GM12878 (cell line): ENCODE measurements around the gene INHA. TPM values are rescaled to one million over a fixed set of nuclear protein-coding genes. Genes with fewer than 3 reads are reported as not detected.

Experiments
- ATAC-seq: fragments of 200-7000 bp; cut with Tn5 transposase; 3 replicates; pipeline ENCODE4 v1.9.1; 2020; ENCODE audit warnings: mild to moderate bottlenecking, moderate library complexity
- BruUV-seq: library from RNA; stranded (reverse); fragments of 400-500 nt; replicated peaks from 2 replicates; lab custom pipeline; 2021; lab: Mats Ljungman, UMichigan
- CTCF ChIA-PET: fragments of 300-600 bp; sonication (Branson Sonifier 250); formaldehyde crosslinking; extraction: SDS; loops from one replicate; lab custom pipeline; 2021; ENCODE audit warnings: inconsistent platforms; lab: Yijun Ruan, JAX
- POLR2A ChIA-PET: fragments of 350-600 bp; formaldehyde crosslinking; extraction: SDS; loops from one replicate; lab custom pipeline; 2021; ENCODE audit warnings: inconsistent platforms; lab: Charles Lee
- RAD21 ChIA-PET: fragments of 300-600 bp; sonication (Branson Sonifier 250); formaldehyde crosslinking; loops from one replicate; lab custom pipeline; 2023; ENCODE audit warnings: antibody characterized with exemption; ENCODE audit not compliant: unreplicated experiment; lab: Charles Lee
- SMC1A ChIA-PET: fragments of 300-600 bp; sonication (Branson Sonifier 250); formaldehyde crosslinking; loops from one replicate; lab custom pipeline; 2023; ENCODE audit not compliant: unreplicated experiment, uncharacterized antibody; lab: Charles Lee
- DNase-seq: peaks from one replicate; pipeline ENCODE4 v3.0.0-alpha.2; 2011; ENCODE audit warnings: low read depth, low spot score
- FAIRE-seq: peaks from 3 replicates; lab custom pipeline; 2011; peaks lifted over from hg19 to GRCh38; lab: Jason Lieb, UNC
- H2AFZ ChIP-seq: 2 replicates; pipeline ENCODE4 v1.6.0; 2011; ENCODE audit warnings: low read depth, low read length, control low read depth; ENCODE audit not compliant: control insufficient read depth
- H3K27ac ChIP-seq: 2 replicates; pipeline ENCODE4 v1.5.1; 2011; ENCODE audit warnings: control low read depth; ENCODE audit not compliant: control insufficient read depth, insufficient read depth
- H3K27me3 ChIP-seq, 2 experiments: replicated peaks in 1 of 2; 2 replicates each; pipeline versions ENCODE4 v1.6.0 to v1.6.1; 2011; ENCODE audit warnings: low read length in 1 of 2; ENCODE audit not compliant: control insufficient read depth in 2 of 2, insufficient read depth in 2 of 2
- H3K36me3 ChIP-seq, 2 experiments: 2 replicates each; pipeline ENCODE4 v1.5.1; 2011; ENCODE audit warnings: low read length in 1 of 2; ENCODE audit not compliant: control insufficient read depth in 2 of 2, insufficient read depth in 2 of 2
- H3K4me1 ChIP-seq: 2 replicates; pipeline ENCODE4 v1.6.1; 2011; ENCODE audit warnings: mild to moderate bottlenecking, low read length, moderate library complexity, mixed read lengths; ENCODE audit not compliant: control insufficient read depth, insufficient read depth
- H3K4me2 ChIP-seq: 2 replicates; pipeline ENCODE4 v1.6.0; 2011; ENCODE audit warnings: control low read depth; ENCODE audit not compliant: control insufficient read depth, insufficient read depth
- H3K4me3 ChIP-seq: fragments of 200-600 bp; sonication (generic); 2 replicates; pipeline ENCODE4 v1.5.1; 2016
- H3K79me2 ChIP-seq: 2 replicates; pipeline ENCODE4 v1.6.0; 2011; ENCODE audit warnings: low read length; ENCODE audit not compliant: control insufficient read depth, insufficient read depth
- H3K9ac ChIP-seq: 2 replicates; pipeline ENCODE4 v1.8.0; 2011; ENCODE audit warnings: low read length, control low read depth, mixed read lengths; ENCODE audit not compliant: control insufficient read depth, insufficient read depth
- H3K9me3 ChIP-seq: replicated peaks from 3 replicates; pipeline ENCODE4 v1.5.1; 2011; ENCODE audit warnings: mild to moderate bottlenecking, low read length; ENCODE audit not compliant: control insufficient read depth, insufficient read depth
- H4K20me1 ChIP-seq: 2 replicates; pipeline ENCODE4 v1.6.0; 2011; ENCODE audit not compliant: control insufficient read depth, insufficient read depth
- BHLHE40 ChIP-seq, 2 experiments: fragments of 450-650 bp in 1 of 2; IDR thresholded peaks; 2 replicates each; pipeline ENCODE4 v1.6.1; 2011 to 2017; ENCODE audit warnings: low read depth in 2 of 2, borderline replicate concordance in 1 of 2, improper control_type of control experiment in 1 of 2, low read length in 1 of 2, mild to moderate bottlenecking in 1 of 2
- CBX5 ChIP-seq: sonication (generic); IDR thresholded peaks from 2 replicates; pipeline ENCODE4 v1.6.1; 2016; ENCODE audit warnings: low read depth, moderate library complexity, mild to moderate bottlenecking, inconsistent platforms
- CEBPB ChIP-seq, 2 experiments: fragments of 150-350 bp in 1 of 2; IDR thresholded peaks; 2 replicates each; pipeline ENCODE4 v1.6.1; 2012 to 2014; ENCODE audit warnings: low read depth in 2 of 2, low read length in 2 of 2, borderline replicate concordance in 1 of 2, inconsistent platforms in 1 of 2
- CHD2 ChIP-seq: IDR thresholded peaks from 2 replicates; pipeline ENCODE4 v1.6.1; 2011; ENCODE audit warnings: low read depth, low read length, improper control_type of control experiment, borderline replicate concordance
- CREM ChIP-seq: IDR thresholded peaks from 2 replicates; pipeline ENCODE4 v1.6.1; 2014; ENCODE audit warnings: antibody characterized with exemption, low read depth
- EGR1 ChIP-seq, 2 experiments: IDR thresholded peaks; 1 replicate in 1 of 2; 2 replicates in 1 of 2; pipeline ENCODE4 v1.6.1; 2011 to 2012; ENCODE audit warnings: low read depth in 2 of 2, low read length in 2 of 2, borderline replicate concordance in 1 of 2, mild to moderate bottlenecking in 1 of 2, moderate library complexity in 1 of 2
- ELK1 ChIP-seq: IDR thresholded peaks from 2 replicates; pipeline ENCODE4 v1.6.1; 2012; ENCODE audit warnings: low read depth, low read length, improper control_type of control experiment
- ESRRA ChIP-seq: IDR thresholded peaks from 2 replicates; pipeline ENCODE4 v1.6.1; 2012; ENCODE audit warnings: mild to moderate bottlenecking, low read length, improper control_type of control experiment
- HDGF ChIP-seq: fragments of 450-650 bp; IDR thresholded peaks from 2 replicates; pipeline ENCODE4 v1.6.1; 2016; ENCODE audit warnings: antibody characterized with exemption
- JUNB ChIP-seq: IDR thresholded peaks from 2 replicates; pipeline ENCODE4 v1.6.1; 2016; ENCODE audit warnings: antibody characterized with exemption, mild to moderate bottlenecking
- RCOR1 ChIP-seq: conservative IDR thresholded peaks from 2 replicates; pipeline ENCODE4 v1.6.1; 2012; ENCODE audit warnings: low read depth, low read length, improper control_type of control experiment
- SREBF2 ChIP-seq: IDR thresholded peaks from 2 replicates; pipeline ENCODE4 v1.6.1; 2012; ENCODE audit warnings: mild to moderate bottlenecking, low read length
- TBL1XR1 ChIP-seq: IDR thresholded peaks from 2 replicates; pipeline ENCODE4 v1.6.1; 2012; ENCODE audit warnings: low read depth, low read length, improper control_type of control experiment
- YBX1 ChIP-seq: fragments of 450-650 bp; IDR thresholded peaks from 2 replicates; pipeline ENCODE4 v1.6.1; 2016; ENCODE audit warnings: antibody characterized with exemption
- ZBTB11 ChIP-seq: fragments of 450-650 bp; formaldehyde crosslinking; IDR thresholded peaks from 2 replicates; pipeline ENCODE4 v1.5.0; 2022; ENCODE audit warnings: mild to moderate bottlenecking, missing genetic modification characterization
- ZBTB33 ChIP-seq: fragments of 450-650 bp; IDR thresholded peaks from 2 replicates; pipeline ENCODE4 v1.6.1; 2017; ENCODE audit warnings: mild to moderate bottlenecking
- ZNF217 ChIP-seq: fragments of 450-650 bp; IDR thresholded peaks from 2 replicates; pipeline ENCODE4 v1.6.1; 2017; ENCODE audit warnings: antibody characterized with exemption, mild to moderate bottlenecking
- WGBS: methylation state at CpG from one replicate; pipeline ENCODE4 v1.1.6; 2016; ENCODE audit warnings: low lambda C conversion rate; ENCODE audit not compliant: insufficient replicate concordance, insufficient coverage; ENCODE audit errors: missing lambda C conversion rate; 5-methylcytosine and 5-hydroxymethylcytosine counted together
- in situ Hi-C: fragments of 300-500 bp; cut with MboI; formaldehyde crosslinking; loops from 9 replicates; pipeline ENCODE4 v1.14.3; 2018; ENCODE audit warnings: mixed read lengths
- intact Hi-C: fragments of 100-400 bp; cut with micrococcal nuclease; formaldehyde crosslinking; loops from one replicate; pipeline ENCODE4 v1.14.2; 2022; ENCODE audit not compliant: unreplicated experiment
- polyA plus RNA-seq, 11 experiments: library from polyadenylated mRNA; depleted of rRNA in 4 of 11; unstranded in 6 of 11; stranded (reverse) in 5 of 11; fragments of >200 nt; fragmentation: Nextera tagmentation in 4 of 11; fragmentation: Illumina TruSeq in 1 of 11; extraction: Ambion mirVana in 4 of 11; extraction: Trizol in 1 of 11; gene quantifications; 1 replicate in 1 of 11; 2 replicates in 10 of 11; pipeline versions ENCODE4 v1.2.1 to v1.2.3, GENCODE V29; 2011 to 2016; ENCODE audit warnings: inconsistent platforms in 2 of 11, missing spikeins in 2 of 11, low read depth in 1 of 11
- total RNA-seq, 4 experiments: library from RNA; depleted of rRNA in 3 of 4; stranded (reverse); fragments of >200 nt in 3 of 4; fragmentation: Illumina TruSeq in 1 of 4; extraction: Trizol in 1 of 4; gene quantifications; 2 replicates each; pipeline versions ENCODE4 v1.2.1 to v1.2.3, GENCODE V29; 2013 to 2021

The INHA gene
- total and polyA plus RNA-seq, 10 of the 15 experiments (the other 5 are each of a cell fraction or from before 2014, with no cell fraction given) = not detected

GRCh38 chr2:219560893-219561178 lies 11.3 kb upstream of the INHA start (continued):
- TF ChIP-seq RCOR1 = no peak
- no peak for TF ChIP-seq ESRRA
- no peak for TF ChIP-seq ELK1

GRCh38 chr2:219561179-219562048 lies 10.7 kb upstream of the INHA start:
- DNase-seq (no peak), FAIRE-seq (no peak), ATAC-seq (no peak)
- Histone ChIP-seq H2AFZ (no peak overlapping the region), H3K4me1 (no peaks in the 10 kb centered on the region), H3K27ac (no peak overlapping the region), H3K36me3 (no peaks in the 10 kb centered on the region), H3K4me2 (no peak overlapping the region), H3K79me2 (no peaks in the 10 kb centered on the region), H3K27me3 (no peaks in the 10 kb centered on the region; a peak in 2 of 4 replicates), H3K9ac (no peak overlapping the region), H4K20me1 (no peaks in the 10 kb centered on the region), H3K4me3 (no peak overlapping the region), H3K9me3 (no peaks in the 10 kb centered on the region)
- RAD21 ChIA-PET = interaction anchor here (1.5 kb wide), 1 partner anchor 20 kb away, joined by 3 read pairs; no protein-coding TSS in a partner anchor
- no TSS peak for BruUV-seq
- in situ Hi-C loops = no loop called here
- CTCF ChIA-PET = interaction anchor here (0.7 to 2.6 kb wide), 7 partner anchors 12 to 1563 kb away, joined by 3 to 22 read pairs (median 6); partner anchors contain the start of genes CHPF and TMEM198
- 62% methylated on average over 24 of the region's 24 CpGs for WGBS
- SMC1A ChIA-PET = no interaction called here
- POLR2A ChIA-PET = no interaction called here
- TF ChIP-seq CBX5 (no peak), JUNB (no peak), ZNF217 (no peak), YBX1 (no peak), EGR1 (IDR thresholded peaks at IDR 0.05; ENCODE audit: borderline replicate concordance in 1 of 2, low read depth in 2 of 2, low read length in 2 of 2) (no peak), TBL1XR1 (no peak), CREM (no peak), CHD2 (no peak), CEBPB (IDR thresholded peaks at IDR 0.05; ENCODE audit: borderline replicate concordance in 1 of 2, low read depth in 2 of 2, low read length in 2 of 2) (no peak), ZBTB33 (no peak), HDGF (no peak), ZBTB11 (CRISPR knock-in tag) (no peak), BHLHE40 (IDR thresholded peaks at IDR 0.05; ENCODE audit: borderline replicate concordance in 1 of 2, low read depth in 2 of 2, low read length in 1 of 2) (no peak), SREBF2 (no peak)
- intact Hi-C loops = no loop called here
